HG02798 (cell line): ENCODE data around the gene BCDIN3D.
"Not testable (repeated sequence)": the region's sequence is repeated elsewhere in the genome, so short reads cannot be mapped to it uniquely, and the experiment has no call there.

Experiments used
- ATAC-seq: cut with Tn5 transposase; IDR thresholded peaks from one replicate; pipeline ENCODE4 v1.9.1; 2021; ENCODE audit warnings: mild to moderate bottlenecking; ENCODE audit not compliant: unreplicated experiment, poor library complexity

The BCDIN3D gene

GRCh38 chr12:49878021-49878420 is 35.1 kb upstream of the BCDIN3D start:
- ATAC-seq: no peak

GRCh38 chr12:49877066-49877465 is 34.2 kb upstream of the BCDIN3D start:
- no peak for ATAC-seq

GRCh38 chr12:49876070-49876469 is 33.2 kb upstream of the BCDIN3D start:
- ATAC-seq: no peak

- ATAC-seq: no peak
Observed at GRCh38 chr12:49875115-49875720, 32.3 kb upstream of the BCDIN3D start.

- no peak for ATAC-seq
Observed at GRCh38 chr12:49874142-49874897, 31.4 kb upstream of the BCDIN3D start.

DNA sequence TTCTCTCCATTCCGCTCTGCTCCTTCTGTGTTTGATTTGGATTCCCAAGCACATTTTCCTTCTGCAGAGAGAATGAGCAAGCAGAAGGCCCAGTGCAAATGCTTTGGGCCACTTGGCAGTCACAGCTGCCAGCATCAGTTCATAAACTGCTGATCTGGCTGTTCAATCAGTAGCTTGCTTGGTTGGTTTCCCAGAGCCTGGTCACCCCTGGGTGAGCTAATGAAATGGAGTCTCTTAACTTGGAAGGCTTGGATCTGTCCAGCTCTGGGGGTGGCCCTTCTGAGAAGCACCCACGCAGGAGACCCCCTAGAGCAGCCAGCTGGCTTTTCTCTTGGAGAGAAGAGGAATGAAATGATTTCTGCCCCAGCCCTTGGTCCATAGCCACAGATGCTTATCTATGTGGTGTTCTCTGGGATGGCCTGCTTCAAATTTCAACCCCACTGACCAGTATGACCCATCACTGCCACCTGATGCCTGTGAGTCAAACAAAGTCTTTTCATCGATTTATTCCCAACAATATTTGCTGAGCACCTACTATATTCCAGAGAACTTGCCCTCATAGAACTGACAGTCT is 30.5 kb upstream of the BCDIN3D start:
- no peak for ATAC-seq

GRCh38 chr12:49872781-49873181 is 29.9 kb upstream of the BCDIN3D start:
- ATAC-seq: no peak

DNA sequence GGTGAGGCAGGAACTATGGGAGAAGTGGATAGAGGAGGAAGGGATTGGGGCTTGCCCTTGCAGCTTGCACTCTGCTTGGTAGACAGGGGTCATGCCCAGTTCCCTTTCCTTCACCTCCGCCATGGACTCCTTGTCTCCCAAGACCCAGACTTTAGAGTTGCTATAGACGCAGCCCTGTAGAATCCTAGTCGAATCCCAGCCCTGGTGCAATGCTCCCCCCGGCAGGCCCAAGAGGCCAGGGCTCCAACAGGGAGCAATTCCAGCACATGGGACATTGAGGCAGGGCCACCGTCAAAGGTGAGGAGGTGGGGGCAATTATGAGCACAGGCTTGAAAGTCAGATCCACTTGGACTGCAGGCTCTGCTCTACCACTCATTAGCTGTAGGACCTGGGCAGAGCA is 29.5 kb upstream of the BCDIN3D start:
- no peak for ATAC-seq

GRCh38 chr12:49871811-49872251 is 28.9 kb upstream of the BCDIN3D start:
- not testable (repeated sequence) for ATAC-seq

DNA sequence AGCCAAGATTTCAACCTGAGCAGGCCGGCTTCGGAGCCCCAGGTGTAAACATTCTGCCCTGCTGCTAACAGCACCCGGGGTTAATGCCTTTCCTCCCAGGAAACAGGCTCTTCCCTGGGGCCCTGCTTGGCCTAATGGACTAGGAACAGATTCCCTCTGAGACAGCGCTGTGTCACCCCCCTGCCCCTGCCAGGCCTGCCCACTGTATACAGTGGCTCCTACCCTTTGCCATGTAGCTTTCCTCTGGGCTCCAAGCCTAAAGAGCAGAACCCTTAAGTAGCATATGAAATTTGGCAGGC is 28.3 kb upstream of the BCDIN3D start:
- ATAC-seq: no peak

DNA sequence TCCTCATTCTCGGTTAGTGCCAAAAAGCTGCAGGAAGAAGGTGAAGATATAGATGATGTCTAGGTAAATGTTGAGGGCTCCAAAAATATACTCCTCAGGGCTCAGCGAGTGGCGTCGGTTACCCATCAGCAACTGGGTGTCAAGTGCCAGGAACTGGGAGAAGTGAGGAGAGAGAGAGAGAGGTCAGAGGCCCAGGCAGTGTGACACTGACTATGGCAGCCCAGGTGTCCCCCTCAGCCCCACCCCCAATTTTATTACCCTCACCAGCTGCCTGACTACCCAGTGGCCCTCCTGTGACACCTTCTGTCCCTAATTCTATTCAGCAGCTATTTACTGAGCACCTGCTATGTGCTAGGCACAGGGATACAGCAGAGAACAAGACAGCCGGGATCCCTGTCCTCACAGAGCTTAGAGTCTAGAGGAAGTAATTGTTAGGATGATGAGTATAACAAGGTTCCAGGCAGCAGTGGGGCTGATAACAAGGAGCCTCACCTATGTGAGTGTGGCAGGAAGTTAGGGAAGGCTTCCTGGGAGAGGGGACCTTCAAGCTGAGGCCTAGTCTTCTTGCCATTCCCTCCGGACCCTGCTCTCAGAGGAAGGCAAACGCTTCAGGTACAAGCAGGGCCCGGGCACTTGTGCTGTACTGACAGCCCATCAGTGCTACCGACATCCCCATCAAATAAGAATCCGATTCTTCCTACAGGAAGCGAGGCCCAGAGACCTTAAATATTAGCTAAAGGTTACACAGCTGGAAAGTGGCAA is 27.8 kb upstream of the BCDIN3D start:
- no peak for ATAC-seq

DNA sequence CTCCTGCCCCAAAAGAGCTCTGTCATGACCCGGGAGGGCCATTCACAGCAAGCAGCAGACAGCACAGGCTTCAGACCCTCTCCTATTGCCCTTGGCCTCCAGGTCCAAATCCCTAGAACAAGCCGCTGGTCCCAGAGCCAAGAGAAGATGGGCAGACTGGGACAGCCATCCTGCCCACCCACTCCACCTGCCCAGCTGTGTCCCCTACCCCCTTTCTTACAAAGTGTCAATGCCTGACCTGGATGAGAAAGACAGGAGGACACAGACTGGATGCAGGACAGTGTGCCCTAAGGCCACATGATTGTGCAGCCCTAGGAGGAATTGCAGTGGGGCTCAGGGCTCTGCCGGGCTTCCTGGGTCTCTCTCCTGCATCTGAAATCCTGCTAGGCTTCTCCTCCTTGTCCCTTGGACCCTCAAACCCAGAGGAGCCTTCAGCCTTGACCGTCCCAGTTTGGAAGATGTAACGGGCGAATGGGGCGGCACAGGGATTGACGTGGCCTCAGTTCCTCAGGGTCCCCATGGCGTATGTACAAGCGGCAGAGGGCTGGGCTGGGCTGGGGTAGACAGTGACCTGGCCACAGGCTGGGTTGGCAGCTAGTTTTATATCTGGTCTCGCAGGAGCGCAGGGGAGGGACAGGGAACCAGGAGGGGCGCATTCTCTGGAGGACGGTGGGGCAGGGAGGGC is 27.1 kb upstream of the BCDIN3D start:
- no peak for ATAC-seq

- ATAC-seq: no peak
Observed at GRCh38 chr12:49868952-49869815, 26.3 kb upstream of the BCDIN3D start.

GRCh38 chr12:49868449-49868848 is 25.5 kb upstream of the BCDIN3D start:
- no peak for ATAC-seq

- ATAC-seq: no peak
Observed at GRCh38 chr12:49867570-49868341, 24.9 kb upstream of the BCDIN3D start.

DNA sequence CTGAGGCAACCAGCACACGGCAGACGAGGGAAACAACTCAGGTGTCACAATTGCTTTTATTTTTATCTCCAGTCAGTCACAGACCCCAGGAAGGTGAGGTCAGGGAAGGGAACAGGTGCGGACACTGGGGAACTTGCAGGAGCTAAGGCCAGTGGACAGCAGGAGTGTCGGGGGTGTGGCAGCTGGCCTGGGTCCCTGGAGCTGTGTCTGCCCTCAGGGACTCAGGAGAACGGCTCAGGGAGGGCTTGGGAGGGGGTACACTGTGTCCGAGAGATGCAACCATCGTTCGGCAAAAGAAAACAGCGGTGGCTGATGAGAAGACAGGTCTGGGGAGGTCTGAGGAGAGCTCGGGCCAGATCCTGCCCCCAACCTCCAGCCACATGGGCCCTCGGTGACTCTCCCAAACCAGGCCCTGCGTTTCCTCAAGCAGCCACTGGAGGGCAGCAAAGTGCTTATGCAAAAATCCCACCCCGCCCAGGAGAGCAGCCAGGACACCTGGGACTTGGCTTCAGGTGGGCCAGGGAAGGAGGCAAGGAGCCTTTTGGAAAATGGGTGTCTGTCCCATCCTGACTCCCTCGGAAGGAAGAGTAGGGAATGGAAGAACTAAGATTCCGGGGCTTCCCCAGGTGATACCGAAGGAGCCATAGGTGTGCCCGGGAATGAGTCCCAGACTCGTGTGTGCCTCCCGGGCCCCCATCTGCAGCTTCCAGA is 24.1 kb upstream of the BCDIN3D start:
- ATAC-seq: no peak

- ATAC-seq: no peak
Observed at GRCh38 chr12:49865782-49866135, 22.9 kb upstream of the BCDIN3D start.

DNA sequence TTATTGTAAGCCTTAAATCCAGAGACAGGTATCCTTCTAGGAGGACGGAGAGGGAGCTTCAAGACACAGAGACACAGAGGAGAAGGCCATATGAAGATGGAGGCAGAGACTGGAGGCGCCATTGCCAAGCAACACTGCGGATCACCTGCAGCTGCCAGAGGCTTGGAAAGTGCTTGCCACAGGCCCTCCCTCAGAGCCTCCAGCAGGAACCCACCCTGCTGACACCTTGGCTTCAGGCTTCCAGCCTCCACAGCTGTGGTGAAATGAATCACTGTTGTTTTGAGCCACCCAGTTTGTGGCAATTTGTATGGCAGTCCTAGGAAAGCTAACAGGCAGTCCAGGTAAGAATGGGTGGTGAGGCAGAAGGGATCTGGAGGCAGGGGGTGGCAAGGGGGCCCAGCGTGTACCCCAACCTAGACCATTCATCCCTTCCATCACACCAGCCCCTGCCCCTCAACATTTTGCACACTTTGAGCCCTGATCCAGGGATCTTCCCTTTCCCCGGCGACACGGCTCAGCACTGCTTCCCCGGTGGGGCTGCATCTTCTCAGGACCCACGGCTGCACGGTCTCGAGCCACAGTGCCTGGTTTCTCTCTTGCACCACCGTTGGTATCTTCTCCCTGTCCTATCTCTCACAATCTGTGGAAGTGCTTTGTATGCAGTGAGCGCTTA is 22.3 kb upstream of the BCDIN3D start:
- ATAC-seq: no peak
